Small intestine (tissue), 7 donors: ENCODE measurements around the gene ADGRL3. TPM values are rescaled to one million over a fixed set of nuclear protein-coding genes. Genes with fewer than 3 reads are reported as not detected.

Experiments used
- DNase-seq, 2 donors: peaks; one replicate each; pipeline versions ENCODE4 v3.0.0 to v3.0.0-alpha.2; 2013
- FAIRE-seq: peaks from 2 replicates; lab custom pipeline; 2012; peaks lifted over from hg19 to GRCh38; lab: Jason Lieb, UNC
- H3K27ac ChIP-seq, 3 donors: one replicate each; pipeline ENCODE4 v1.5.1; 2013; ENCODE audit warnings: low read length in 2 of 3, mild to moderate bottlenecking in 2 of 3, control low read depth in 1 of 3, inconsistent platforms in 1 of 3, low read depth in 1 of 3, moderate library complexity in 1 of 3
- H3K27me3 ChIP-seq, 3 donors: one replicate each; pipeline ENCODE4 v1.6.1; 2013; ENCODE audit warnings: low read length in 3 of 3, inconsistent platforms in 1 of 3; ENCODE audit not compliant: control insufficient read depth in 3 of 3, insufficient read depth in 3 of 3
- H3K36me3 ChIP-seq, 3 donors: one replicate each; pipeline ENCODE4 v1.6.1; 2013; ENCODE audit warnings: low read length in 3 of 3, inconsistent platforms in 1 of 3, low read depth in 1 of 3, mild to moderate bottlenecking in 1 of 3, moderate library complexity in 1 of 3; ENCODE audit not compliant: control insufficient read depth in 3 of 3, insufficient read depth in 2 of 3
- H3K4me1 ChIP-seq, 3 donors: one replicate each; pipeline ENCODE4 v1.6.1; 2013; ENCODE audit warnings: low read length in 2 of 3, inconsistent platforms in 1 of 3, low read depth in 1 of 3, mild to moderate bottlenecking in 1 of 3, moderate library complexity in 1 of 3; ENCODE audit not compliant: control insufficient read depth in 3 of 3, insufficient read depth in 2 of 3
- H3K4me3 ChIP-seq, 3 donors: one replicate each; pipeline ENCODE4 v1.5.1; 2013; ENCODE audit warnings: low read length in 3 of 3, control low read depth in 1 of 3, inconsistent platforms in 1 of 3, low read depth in 1 of 3, mild to moderate bottlenecking in 1 of 3, moderate library complexity in 1 of 3
- H3K9me3 ChIP-seq, 2 donors: one replicate each; pipeline ENCODE4 v1.6.1; 2013; ENCODE audit warnings: low read depth in 1 of 2, low read length in 1 of 2; ENCODE audit not compliant: control insufficient read depth in 2 of 2, insufficient read depth in 1 of 2
- WGBS, 3 donors: extraction: QIAGEN DNeasy Blood & Tissue Kit; methylation state at CpG; one replicate each; pipeline ENCODE4 v1.1.7; 2013; 5-methylcytosine and 5-hydroxymethylcytosine counted together
- polyA plus RNA-seq, 4 donors: library from polyadenylated mRNA; stranded (reverse) in 3 of 4; unstranded in 1 of 4; fragments of 200-250 nt in 3 of 4; fragments of 120-200 nt in 1 of 4; gene quantifications; one replicate each; pipeline versions ENCODE4 v1.2.1 to v1.2.3, GENCODE V29; 2013
- donor health status: healthy with polysubstance abuse.
- donor health status: control.
- donor health status: control.
- donor health status: Bipolar disorder and iron deficiency.
- donor health status: healthy.

ADGRL3 gene
- polyA plus RNA-seq, 4 donors: under 0.01 to 7.9 (median 1.3) TPM

DNA sequence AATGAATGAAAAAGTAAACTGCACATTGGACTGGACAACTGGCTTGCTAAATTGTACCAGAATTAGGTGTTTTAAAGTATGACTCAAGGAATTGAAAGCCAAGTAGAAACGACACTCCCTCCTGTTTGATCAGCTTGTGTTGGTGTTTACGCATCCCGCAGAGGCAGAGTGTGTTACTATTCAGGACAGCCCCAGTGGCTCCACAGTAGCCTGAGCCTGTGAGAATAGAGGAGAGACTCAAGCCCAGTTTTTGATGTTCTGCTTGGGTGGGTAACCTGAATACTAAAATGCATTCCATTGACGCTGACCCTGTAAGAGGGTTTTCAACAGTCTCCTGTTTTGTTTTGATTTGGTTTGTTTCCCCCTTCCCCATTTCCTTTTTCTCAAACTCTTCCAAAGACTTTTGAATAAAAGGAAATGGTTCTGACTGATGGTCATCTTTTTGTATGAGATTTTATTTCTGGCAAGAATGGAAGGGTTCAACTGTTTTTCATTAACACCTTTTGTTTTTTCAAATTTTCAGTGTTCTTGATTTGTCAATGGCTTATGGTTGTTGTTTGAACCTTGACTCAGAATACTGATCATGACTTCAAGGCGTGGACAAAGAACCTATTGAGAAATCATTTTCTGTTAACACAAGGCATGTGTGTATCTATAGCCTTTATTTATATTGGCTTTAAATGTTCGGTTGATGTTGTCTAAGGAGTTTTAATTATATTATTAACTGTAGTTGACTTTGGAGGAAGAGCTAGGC is 10.2 kb downstream of the ADGRL3 start:
- Histone ChIP-seq H3K4me1 (no peaks in the 10 kb centered on the region), H3K4me3 (no peak overlapping the region), H3K36me3 (no peaks in the 10 kb centered on the region), H3K27me3 (no peaks in the 10 kb centered on the region), H3K9me3 (no peaks in the 10 kb centered on the region), H3K27ac (no peak overlapping the region)
- FAIRE-seq (no peak), DNase-seq (no peak)
- 36 to 57% (median 45%) methylated on average over 6 of the region's 6 CpGs for WGBS, 3 donors

DNA sequence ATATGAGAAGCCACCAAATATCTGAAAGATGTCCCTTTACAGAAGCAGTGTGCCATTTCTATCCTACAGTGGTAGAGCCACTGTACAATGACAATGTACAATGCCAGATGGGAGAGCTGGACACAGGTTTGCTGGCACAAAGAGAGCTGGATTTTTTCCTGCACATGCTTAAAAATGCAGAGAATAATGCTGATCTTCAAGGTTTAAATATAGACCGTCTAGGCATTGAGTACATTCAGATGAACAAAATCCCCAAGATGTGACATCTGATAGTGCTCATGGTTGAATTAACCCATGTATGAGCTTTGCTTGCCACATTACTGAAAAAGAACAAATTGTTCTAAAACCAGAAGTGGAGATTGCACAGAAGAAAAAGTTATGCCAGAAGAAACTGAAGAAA is 11.7 kb downstream of the ADGRL3 start:
- DNase-seq (no peak), FAIRE-seq (no peak)
- Histone ChIP-seq H3K4me1 (no peaks in the 10 kb centered on the region), H3K9me3 (no peaks in the 10 kb centered on the region), H3K4me3 (no peak overlapping the region), H3K27ac (no peak overlapping the region), H3K36me3 (no peaks in the 10 kb centered on the region), H3K27me3 (no peaks in the 10 kb centered on the region)
- WGBS, 3 donors: 60 to 71% (median 63%) methylated on average over 1 of the region's 1 CpG

DNA sequence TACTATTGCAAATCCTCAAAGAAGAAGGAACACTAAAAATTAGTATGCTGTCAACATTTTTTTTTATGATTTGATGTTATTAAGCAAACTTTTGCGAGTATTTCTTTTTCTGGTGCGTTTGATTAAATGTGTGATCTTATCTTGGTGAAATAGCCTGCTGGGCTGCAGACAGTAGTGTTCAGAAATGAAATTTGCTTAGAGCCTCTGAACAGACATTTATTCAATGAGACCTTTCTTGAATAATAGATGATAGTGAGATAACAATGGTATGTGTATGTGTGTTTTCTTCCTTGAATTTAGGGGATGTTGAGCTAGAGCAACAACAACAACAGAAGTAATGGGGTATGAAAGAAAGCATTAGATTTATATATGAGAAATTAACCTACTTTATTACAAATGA is 12.7 kb downstream of the ADGRL3 start:
- WGBS, 3 donors: 74 to 90% (median 78%) methylated on average over 2 of the region's 2 CpGs
- Histone ChIP-seq H3K4me3 (no peak overlapping the region), H3K36me3 (no peaks in the 10 kb centered on the region), H3K4me1 (no peaks in the 10 kb centered on the region), H3K27me3 (no peaks in the 10 kb centered on the region), H3K9me3 (no peaks in the 10 kb centered on the region), H3K27ac (no peak overlapping the region)
- DNase-seq: no peak
- FAIRE-seq: no peak

DNA sequence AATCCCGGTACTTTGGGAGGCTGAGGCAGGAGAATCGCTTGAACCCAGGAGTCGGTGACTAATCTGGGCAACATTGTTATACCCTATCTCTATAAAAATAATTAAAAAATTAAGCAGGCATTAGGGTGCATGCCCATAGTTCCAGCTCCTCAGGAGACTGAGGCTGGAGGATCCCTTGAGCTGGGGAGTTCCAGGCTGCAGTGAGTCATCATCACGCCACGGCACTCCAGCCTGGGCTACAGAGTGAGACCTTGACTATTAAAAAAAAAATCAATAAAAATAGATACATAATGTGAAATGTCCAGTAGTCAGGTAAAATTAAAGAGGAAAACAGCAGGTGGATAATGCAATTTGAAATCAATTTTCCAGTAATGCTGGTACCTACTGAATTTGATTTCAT is 14.6 kb downstream of the ADGRL3 start:
- DNase-seq: no peak
- FAIRE-seq: no peak
- no peak overlapping the region for H3K27ac ChIP-seq
- H3K4me1 ChIP-seq: no peaks in the 10 kb centered on the region
- 70 to 80% (median 73%) methylated on average over 5 of the region's 5 CpGs for WGBS, 3 donors
- no peak overlapping the region for H3K4me3 ChIP-seq
- no peaks in the 10 kb centered on the region for H3K9me3 ChIP-seq
- H3K36me3 ChIP-seq: peaks cover 0 to 2% (median 0%) of the 10 kb centered on the region in 3 donors
- H3K27me3 ChIP-seq: no peaks in the 10 kb centered on the region

DNA sequence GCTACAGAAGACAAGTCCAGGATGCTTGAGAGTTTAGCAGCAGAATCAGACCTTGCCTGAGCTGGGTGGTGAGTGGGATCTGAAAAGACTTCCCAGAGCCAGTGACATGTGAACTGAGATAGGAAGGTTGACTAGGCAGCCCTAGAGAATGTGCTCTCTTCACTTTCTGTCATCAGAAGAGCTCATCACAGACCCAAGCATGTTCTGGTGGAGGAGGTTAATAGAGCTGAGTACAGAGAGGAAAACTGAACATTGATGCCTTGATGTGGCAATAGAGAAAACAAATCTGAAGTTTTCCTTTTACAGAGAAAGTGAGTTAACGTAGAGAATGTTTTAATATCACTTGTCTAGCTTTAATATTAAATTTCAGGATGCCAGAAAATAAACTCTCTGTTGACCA is 17.1 kb downstream of the ADGRL3 start:
- DNase-seq: no peak
- WGBS, 3 donors: 65 to 69% (median 66%) methylated on average over 1 of the region's 1 CpG
- Histone ChIP-seq H3K4me3 (no peak overlapping the region), H3K27ac (no peak overlapping the region), H3K27me3 (no peaks in the 10 kb centered on the region), H3K36me3 (peaks cover 0 to 2% (median 0%) of the 10 kb centered on the region in 3 donors), H3K4me1 (no peaks in the 10 kb centered on the region), H3K9me3 (no peaks in the 10 kb centered on the region)
- no peak for FAIRE-seq

DNA sequence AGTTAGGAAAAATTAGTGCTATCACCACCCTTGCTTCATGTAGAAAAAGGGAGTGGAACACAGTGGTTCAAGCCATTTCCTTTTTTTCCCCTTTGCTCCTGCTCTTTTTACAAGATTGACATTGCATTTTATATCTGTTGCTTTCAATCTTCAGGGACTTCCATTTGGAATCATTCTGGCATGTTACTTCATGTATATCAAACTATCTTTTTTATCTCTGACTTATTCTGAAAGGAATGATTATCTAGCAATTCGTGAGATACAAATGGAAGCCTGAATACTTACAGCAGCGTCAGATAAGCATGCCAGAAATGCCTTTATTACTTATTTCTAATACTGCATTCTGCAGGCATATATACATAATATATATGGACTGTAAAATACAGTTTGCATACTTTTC is 20.4 kb downstream of the ADGRL3 start:
- peaks cover 0 to 2% (median 0%) of the 10 kb centered on the region in 3 donors for H3K36me3 ChIP-seq
- no peak overlapping the region for H3K27ac ChIP-seq
- WGBS, 3 donors: 42 to 61% (median 43%) methylated on average over 2 of the region's 2 CpGs
- no peaks in the 10 kb centered on the region for H3K9me3 ChIP-seq
- FAIRE-seq (no peak), DNase-seq (no peak)
- no peak overlapping the region for H3K4me3 ChIP-seq
- H3K4me1 ChIP-seq: no peaks in the 10 kb centered on the region
- H3K27me3 ChIP-seq: no peaks in the 10 kb centered on the region

DNA sequence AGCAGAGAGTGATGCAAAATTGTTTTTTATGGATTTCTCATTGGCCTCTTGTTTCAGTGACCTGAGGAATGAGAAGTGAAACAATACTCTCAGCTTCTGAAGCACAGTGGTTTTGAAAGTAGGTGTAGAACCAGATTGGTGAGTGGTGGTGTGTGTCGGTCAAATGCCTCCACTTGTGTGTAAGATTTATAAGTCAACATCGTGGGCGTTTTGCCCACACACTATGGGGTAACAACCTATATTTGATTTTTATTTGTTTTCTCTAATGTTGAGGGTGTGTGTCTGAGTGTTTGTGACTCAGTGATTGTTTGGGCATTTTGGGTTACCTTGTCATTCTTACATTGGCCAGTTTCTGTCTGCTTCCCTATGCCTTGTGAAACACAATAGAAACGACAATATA is 23.3 kb downstream of the ADGRL3 start:
- H3K9me3 ChIP-seq: no peaks in the 10 kb centered on the region
- 83 to 89% (median 89%) methylated on average over 4 of the region's 4 CpGs for WGBS, 3 donors
- no peak overlapping the region for H3K4me3 ChIP-seq
- no peaks in the 10 kb centered on the region for H3K27me3 ChIP-seq
- peaks cover 0 to under 1% (median 0%) of the 10 kb centered on the region in 3 donors for H3K36me3 ChIP-seq
- no peak overlapping the region for H3K27ac ChIP-seq
- no peak for FAIRE-seq
- H3K4me1 ChIP-seq: no peaks in the 10 kb centered on the region
- no peak for DNase-seq

GRCh38 chr4:61224573-61224972 is 24.4 kb downstream of the ADGRL3 start:
- Histone ChIP-seq H3K4me3 (no peak overlapping the region), H3K27me3 (no peaks in the 10 kb centered on the region), H3K36me3 (no peaks in the 10 kb centered on the region), H3K4me1 (no peaks in the 10 kb centered on the region), H3K27ac (no peak overlapping the region), H3K9me3 (no peaks in the 10 kb centered on the region)
- WGBS, 3 donors: 79 to 84% (median 80%) methylated on average over 8 of the region's 8 CpGs
- DNase-seq: no peak
- FAIRE-seq: no peak

- Histone ChIP-seq H3K4me3 (no peak overlapping the region), H3K9me3 (no peaks in the 10 kb centered on the region), H3K36me3 (no peaks in the 10 kb centered on the region), H3K4me1 (no peaks in the 10 kb centered on the region), H3K27me3 (no peaks in the 10 kb centered on the region), H3K27ac (no peak overlapping the region)
- no peak for FAIRE-seq
- 80 to 91% (median 87%) methylated on average over 1 of the region's 1 CpG for WGBS, 3 donors
- no peak for DNase-seq
These were observed 25.5 kb downstream of the ADGRL3 start for GRCh38 chr4:61225656-61226055.
